Measurements from ENCODE around the gene ZNF618. TPM values are rescaled to one million over a fixed set of nuclear protein-coding genes. Genes with fewer than 3 reads are reported as not detected.

ZNF618 gene
- total and polyA plus RNA-seq, 7 donors, result 0.92 to 8.0 (median 2.3) TPM

- no peak overlapping the region for H3K27ac ChIP-seq
Measured at GRCh38 chr9:114098021-114098935, 222.2 kb downstream of the ZNF618 start.

GRCh38 chr9:114098936-114099668 is 223.0 kb downstream of the ZNF618 start, which contains the start of gene KIF12:
KIF12 (minus strand) TSS chr9:114099292; CDS start chr9:114099276, 16 bp downstream.
- TF ChIP-seq CTCF (IDR thresholded peaks at IDR 0.05), result no peak
- no peak for TF ChIP-seq POLR2A (IDR thresholded peaks at IDR 0.05)
- no peak for TF ChIP-seq EP300 (IDR thresholded peaks at IDR 0.05)
- Histone ChIP-seq H3K9me3 (peaks cover 0 to 5% (median 0%) of the 10 kb centered on the region in 4 donors), H3K27ac (no peak within 1 kb of the TSS), H3K4me1 (peaks cover 0 to 17% (median 13%) of the 10 kb centered on the region in 4 donors), H3K36me3 (no peaks in the 10 kb centered on the region), H3K4me3 (peak within 1 kb of the TSS in 3 of 4 donors; percentile 33 to 48 (median 41)), H3K27me3 (peaks cover 20 to 48% (median 26%) of the 10 kb centered on the region in 3 donors)
- WGBS, 2 donors, result 9 to 34% methylated on average over 32 of the region's 32 CpGs
- DNase-seq, result no peak
- intact Hi-C loops (cut with DNase I), result no loop called here

More at GRCh38 chr9:114098021-114098935, 222.2 kb downstream of the ZNF618 start:
- Histone ChIP-seq H3K4me3 (peak overlapping the region in 3 of 4 donors; percentile 33 to 48 (median 41)), H3K27me3 (peaks cover 20 to 48% (median 26%) of the 10 kb centered on the region in 3 donors), H3K9me3 (peaks cover 0 to 5% (median 0%) of the 10 kb centered on the region in 4 donors), H3K4me1 (peaks cover 0 to 17% (median 13%) of the 10 kb centered on the region in 4 donors), H3K36me3 (no peaks in the 10 kb centered on the region)
- TF ChIP-seq POLR2AphosphoS5 (IDR thresholded peaks at IDR 0.05) (no peak), POLR2A (IDR thresholded peaks at IDR 0.05) (no peak), CTCF (IDR thresholded peaks at IDR 0.05) (no peak), EP300 (IDR thresholded peaks at IDR 0.05) (no peak)
- intact Hi-C loops (cut with DNase I), result no loop called here
- 2 to 4% methylated on average over 77 of the region's 77 CpGs for WGBS, 2 donors
- DNase-seq, result no peak

- Histone ChIP-seq H3K36me3 (no peaks in the 10 kb centered on the region), H3K9me3 (peaks cover 0 to 5% (median 0%) of the 10 kb centered on the region in 4 donors), H3K27ac (no peak overlapping the region), H3K4me3 (no peak overlapping the region), H3K27me3 (peaks cover 20 to 48% (median 26%) of the 10 kb centered on the region in 3 donors), H3K4me1 (peaks cover 0 to 17% (median 13%) of the 10 kb centered on the region in 4 donors)
- 30 to 68% methylated on average over 2 of the region's 2 CpGs for WGBS, 2 donors
- TF ChIP-seq POLR2AphosphoS5 (IDR thresholded peaks at IDR 0.05) (no peak), POLR2A (IDR thresholded peaks at IDR 0.05) (no peak), CTCF (IDR thresholded peaks at IDR 0.05) (no peak), EP300 (IDR thresholded peaks at IDR 0.05) (no peak)
- no peak for DNase-seq
- intact Hi-C loops (cut with DNase I), result loop anchor here (10.0 kb wide), 1 partner anchor 55 kb away; the partner anchor contains the start of gene COL27A1
Measured at GRCh38 chr9:114099669-114100270, 223.7 kb downstream of the ZNF618 start.

- Histone ChIP-seq H3K27ac (no peak overlapping the region), H3K36me3 (no peaks in the 10 kb centered on the region), H3K4me3 (no peak overlapping the region), H3K27me3 (peaks cover 20 to 41% (median 26%) of the 10 kb centered on the region in 3 donors), H3K9me3 (peaks cover 0 to 5% (median 0%) of the 10 kb centered on the region in 4 donors), H3K4me1 (peaks cover 0 to 17% (median 13%) of the 10 kb centered on the region in 4 donors)
- WGBS, 2 donors, result 92 to 94% methylated on average over 1 of the region's 1 CpG
- DNase-seq, result no peak
- intact Hi-C loops (cut with DNase I), result loop anchor here (10.0 kb wide), 1 partner anchor 54 kb away; the partner anchor contains the start of gene COL27A1
- no peak for TF ChIP-seq EP300 (IDR thresholded peaks at IDR 0.05)
- TF ChIP-seq POLR2AphosphoS5 (IDR thresholded peaks at IDR 0.05), result no peak
- no peak for TF ChIP-seq CTCF (IDR thresholded peaks at IDR 0.05)
- no peak for TF ChIP-seq POLR2A (IDR thresholded peaks at IDR 0.05)
Measured at GRCh38 chr9:114100536-114100935, 224.4 kb downstream of the ZNF618 start.
